Measurements from ENCODE around the gene EHHADH. TPM values are rescaled to one million over a fixed set of nuclear protein-coding genes. Genes with fewer than 3 reads are reported as not detected.

Gene EHHADH
- total RNA-seq, 2 experiments from 2014 or later, result 1.3 TPM; not detected in 1

DNA sequence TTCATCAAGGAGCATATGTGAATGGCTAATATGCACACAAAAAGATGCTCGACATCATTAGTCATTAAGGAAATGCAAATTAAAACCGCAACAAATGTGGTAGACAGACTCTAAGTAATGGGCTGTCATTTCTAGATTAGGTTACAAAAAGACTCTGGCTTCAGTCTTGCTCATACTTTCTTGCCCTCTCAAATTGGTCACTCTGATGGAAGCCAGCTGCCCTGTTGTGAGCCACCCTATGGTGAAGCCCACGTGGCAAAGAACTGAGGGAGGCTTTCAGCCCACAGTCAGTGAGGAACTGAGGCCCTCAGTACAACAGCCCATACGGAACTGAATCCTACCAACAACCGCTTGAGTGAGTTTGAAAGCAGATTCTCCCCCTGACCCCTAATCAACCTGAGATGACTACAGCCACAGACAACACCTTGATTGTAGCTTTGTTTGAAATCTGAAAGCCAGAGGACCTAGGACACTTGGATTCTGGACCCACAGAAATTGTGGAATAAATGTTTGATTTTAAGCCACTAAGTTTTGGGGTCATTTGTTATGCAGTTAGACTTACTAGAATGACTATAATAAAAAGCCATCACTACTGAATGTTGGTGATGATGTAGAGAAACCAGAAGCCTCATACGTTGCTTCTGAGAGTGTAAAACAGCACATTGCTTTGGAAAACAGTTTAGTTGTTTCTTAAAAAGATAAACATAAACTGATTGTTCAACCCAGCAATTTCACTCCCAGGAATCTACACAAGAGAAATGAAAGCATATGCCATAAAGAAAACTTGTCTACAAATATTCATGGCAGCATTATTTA lies 45.7 kb downstream of the EHHADH start:
- intact Hi-C loops (cut with micrococcal nuclease; ENCODE audit: unreplicated experiment), result no loop called here
- ChIA-PET CTCF (ENCODE audit: unreplicated experiment) (no interaction called here), POLR2A (no interaction called here)
- Histone ChIP-seq H2AFZ (ENCODE audit: low read length) (0 out of 2 replicates have a peak overlapping the region, but pooled peaks have one; percentile 21), H3K9me2 (ENCODE audit: insufficient read depth, low read length) (no peaks in the 10 kb centered on the region), H3K9me3 (ENCODE audit: low read length) (no peaks in the 10 kb centered on the region), H3K27ac (ENCODE audit: low read depth, low read length, poor library complexity, severe bottlenecking) (no peak overlapping the region), H3K36me3 (ENCODE audit: insufficient read depth, low read length) (no peaks in the 10 kb centered on the region), H3K79me2 (ENCODE audit: insufficient read depth, low read depth, low read length) (no peaks in the 10 kb centered on the region), H4K20me1 (ENCODE audit: insufficient read depth, low read length) (no peaks in the 10 kb centered on the region), H3K4me2 (ENCODE audit: low read length) (0 out of 2 replicates have a peak overlapping the region, but pooled peaks have one; percentile 25), H3K4me3 (ENCODE audit: low read depth, low read length, poor library complexity, severe bottlenecking) (no peak overlapping the region), H3K4me1 (ENCODE audit: insufficient read depth, low read length, poor library complexity, severe bottlenecking) (no peaks in the 10 kb centered on the region)
- no peak for TF ChIP-seq EZH2phosphoT487 (IDR thresholded peaks at IDR 0.05; ENCODE audit: borderline replicate concordance, low read depth, low read length)
- TF ChIP-seq, protein P1, sequence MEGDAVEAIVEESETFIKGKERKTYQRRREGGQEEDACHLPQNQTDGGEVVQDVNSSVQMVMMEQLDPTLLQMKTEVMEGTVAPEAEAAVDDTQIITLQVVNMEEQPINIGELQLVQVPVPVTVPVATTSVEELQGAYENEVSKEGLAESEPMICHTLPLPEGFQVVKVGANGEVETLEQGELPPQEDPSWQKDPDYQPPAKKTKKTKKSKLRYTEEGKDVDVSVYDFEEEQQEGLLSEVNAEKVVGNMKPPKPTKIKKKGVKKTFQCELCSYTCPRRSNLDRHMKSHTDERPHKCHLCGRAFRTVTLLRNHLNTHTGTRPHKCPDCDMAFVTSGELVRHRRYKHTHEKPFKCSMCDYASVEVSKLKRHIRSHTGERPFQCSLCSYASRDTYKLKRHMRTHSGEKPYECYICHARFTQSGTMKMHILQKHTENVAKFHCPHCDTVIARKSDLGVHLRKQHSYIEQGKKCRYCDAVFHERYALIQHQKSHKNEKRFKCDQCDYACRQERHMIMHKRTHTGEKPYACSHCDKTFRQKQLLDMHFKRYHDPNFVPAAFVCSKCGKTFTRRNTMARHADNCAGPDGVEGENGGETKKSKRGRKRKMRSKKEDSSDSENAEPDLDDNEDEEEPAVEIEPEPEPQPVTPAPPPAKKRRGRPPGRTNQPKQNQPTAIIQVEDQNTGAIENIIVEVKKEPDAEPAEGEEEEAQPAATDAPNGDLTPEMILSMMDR (conservative IDR thresholded peaks at IDR 0.05; ENCODE audit: low read length), result no peak
- DNase-seq (ENCODE audit: low spot score), result peak; percentile 23
- BruUV-seq (replicated peaks), result no TSS peak

DNA sequence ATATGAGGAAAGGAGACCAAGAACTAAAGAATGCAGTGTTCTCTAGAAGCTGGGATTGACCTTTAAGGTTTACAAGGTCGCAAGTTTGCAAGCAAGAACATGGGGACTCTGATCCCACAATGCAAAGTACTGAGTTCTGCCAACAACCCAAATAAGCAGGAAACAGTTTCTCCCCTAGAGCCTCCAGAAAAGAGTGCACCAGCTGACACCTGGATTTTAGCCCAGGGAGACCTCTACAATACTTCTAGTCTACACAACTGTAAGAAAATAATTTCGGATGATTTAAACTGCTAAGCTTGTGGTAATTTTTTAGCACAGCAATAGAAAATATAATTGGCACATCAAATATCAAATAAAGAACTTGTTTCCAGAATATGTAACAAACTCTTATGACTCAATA lies 46.4 kb downstream of the EHHADH start:
- intact Hi-C loops (cut with micrococcal nuclease; ENCODE audit: unreplicated experiment), result no loop called here
- Histone ChIP-seq H3K9me3 (ENCODE audit: low read length) (no peaks in the 10 kb centered on the region), H3K36me3 (ENCODE audit: insufficient read depth, low read length) (no peaks in the 10 kb centered on the region), H4K20me1 (ENCODE audit: insufficient read depth, low read length) (no peaks in the 10 kb centered on the region), H3K9me2 (ENCODE audit: insufficient read depth, low read length) (no peaks in the 10 kb centered on the region), H3K4me1 (ENCODE audit: insufficient read depth, low read length, poor library complexity, severe bottlenecking) (no peaks in the 10 kb centered on the region), H2AFZ (ENCODE audit: low read length) (peak overlapping the region; percentile 21; the same call in 1 of the 2 replicates), H3K27ac (ENCODE audit: low read depth, low read length, poor library complexity, severe bottlenecking) (no peak overlapping the region), H3K4me2 (ENCODE audit: low read length) (0 out of 2 replicates have a peak overlapping the region, but pooled peaks have one; percentile 25), H3K79me2 (ENCODE audit: insufficient read depth, low read depth, low read length) (no peaks in the 10 kb centered on the region), H3K4me3 (ENCODE audit: low read depth, low read length, poor library complexity, severe bottlenecking) (no peak overlapping the region)
- CTCF ChIA-PET (ENCODE audit: unreplicated experiment), result no interaction called here
- POLR2A ChIA-PET, result no interaction called here
- DNase-seq (ENCODE audit: low spot score), result no peak
- BruUV-seq (replicated peaks), result no TSS peak
- TF ChIP-seq, protein P1 (conservative IDR thresholded peaks at IDR 0.05; ENCODE audit: low read length), result no peak
- no peak for TF ChIP-seq EZH2phosphoT487 (IDR thresholded peaks at IDR 0.05; ENCODE audit: borderline replicate concordance, low read depth, low read length)

DNA sequence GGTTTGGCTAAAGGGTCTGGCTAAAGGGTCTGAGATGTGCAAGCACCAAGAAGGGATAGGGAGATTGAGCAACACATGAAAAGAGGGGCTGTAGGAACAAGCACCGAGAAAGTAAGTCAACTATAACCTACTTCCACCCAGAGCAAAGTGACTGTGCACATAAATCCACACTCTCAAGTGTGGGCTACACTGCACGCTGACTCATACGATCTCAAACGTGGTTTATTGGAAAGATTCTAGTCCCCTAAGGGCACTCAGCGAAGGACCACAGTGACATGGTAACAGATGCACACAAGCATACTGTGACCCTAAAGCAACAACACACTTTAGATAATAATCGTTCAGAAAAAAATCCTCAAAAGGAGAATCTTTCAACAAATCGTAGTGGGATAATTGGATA lies 48.0 kb downstream of the EHHADH start:
- DNase-seq (ENCODE audit: low spot score), result no peak
- H3K79me2 ChIP-seq (ENCODE audit: insufficient read depth, low read depth, low read length), result no peaks in the 10 kb centered on the region
- H4K20me1 ChIP-seq (ENCODE audit: insufficient read depth, low read length), result no peaks in the 10 kb centered on the region
- H2AFZ ChIP-seq (ENCODE audit: low read length), result no peak overlapping the region
- H3K4me3 ChIP-seq (ENCODE audit: low read depth, low read length, poor library complexity, severe bottlenecking), result no peak overlapping the region
- ChIA-PET CTCF (ENCODE audit: unreplicated experiment) (no interaction called here), POLR2A (no interaction called here)
- H3K9me2 ChIP-seq (ENCODE audit: insufficient read depth, low read length), result no peaks in the 10 kb centered on the region
- H3K36me3 ChIP-seq (ENCODE audit: insufficient read depth, low read length), result no peaks in the 10 kb centered on the region
- intact Hi-C loops (cut with micrococcal nuclease; ENCODE audit: unreplicated experiment), result no loop called here
- TF ChIP-seq, protein P1 (conservative IDR thresholded peaks at IDR 0.05; ENCODE audit: low read length), result no peak
- TF ChIP-seq EZH2phosphoT487 (IDR thresholded peaks at IDR 0.05; ENCODE audit: borderline replicate concordance, low read depth, low read length), result no peak
- no TSS peak for BruUV-seq (replicated peaks)
- H3K4me2 ChIP-seq (ENCODE audit: low read length), result no peak overlapping the region
- H3K27ac ChIP-seq (ENCODE audit: low read depth, low read length, poor library complexity, severe bottlenecking), result no peak overlapping the region
- H3K4me1 ChIP-seq (ENCODE audit: insufficient read depth, low read length, poor library complexity, severe bottlenecking), result no peaks in the 10 kb centered on the region
- no peaks in the 10 kb centered on the region for H3K9me3 ChIP-seq (ENCODE audit: low read length)
